SKM-1 treated with dmso at 0.1 percent for 144 hours (cell line): ENCODE results near the gene GTF2H4.

Experiments used
- DNase-seq: peaks from one replicate; lab custom pipeline; 2025; ENCODE audit not compliant: unreplicated experiment; lab: John Stamatoyannopoulos, UW

GTF2H4 gene

GRCh38 chr6:30882204-30882758 lies 25.7 kb upstream of the GTF2H4 start:
- no peak for DNase-seq

- no peak for DNase-seq
These were observed 25.0 kb upstream of the GTF2H4 start for GRCh38 chr6:30882759-30883684.

- DNase-seq, result no peak
These were observed 24.1 kb upstream of the GTF2H4 start, which contains the start of gene DDR1 for GRCh38 chr6:30883685-30884520. DDR1 (plus strand) TSS chr6:30884519; CDS start chr6:30888730, 4,211 bp downstream.

GRCh38 chr6:30884521-30885480 lies 23.2 kb upstream of the GTF2H4 start:
- DNase-seq, result no peak

GRCh38 chr6:30885481-30885998 lies 22.5 kb upstream of the GTF2H4 start:
- DNase-seq, result no peak

GRCh38 chr6:30885999-30886896 lies 21.8 kb upstream of the GTF2H4 start:
- DNase-seq, result no peak

GRCh38 chr6:30886897-30887255 lies 21.1 kb upstream of the GTF2H4 start:
- DNase-seq, result no peak

- no peak for DNase-seq
These were observed 19.8 kb upstream of the GTF2H4 start for GRCh38 chr6:30887901-30888815.

GRCh38 chr6:30888816-30889495 lies 19.1 kb upstream of the GTF2H4 start:
- no peak for DNase-seq

- DNase-seq, result no peak
These were observed 18.5 kb upstream of the GTF2H4 start for GRCh38 chr6:30889496-30889885.

GRCh38 chr6:30889921-30890645 lies 17.9 kb upstream of the GTF2H4 start:
- DNase-seq, result no peak

- DNase-seq, result no peak
These were observed 17.2 kb upstream of the GTF2H4 start for GRCh38 chr6:30890646-30891449.

GRCh38 chr6:30891450-30891723 lies 16.6 kb upstream of the GTF2H4 start:
- no peak for DNase-seq

- DNase-seq, result no peak
These were observed 16.0 kb upstream of the GTF2H4 start for GRCh38 chr6:30891816-30892538.

- no peak for DNase-seq
These were observed 14.9 kb upstream of the GTF2H4 start for GRCh38 chr6:30893001-30893591.
